ENCODE measurements around the gene EPB42.
"Not testable (repeated sequence)": the region's sequence is repeated elsewhere in the genome, so short reads cannot be mapped to it uniquely, and the experiment has no call there.

Gene EPB42

GRCh38 chr15:43183270-43183669, 37.5 kb downstream of the EPB42 start:
- no peak for TF ChIP-seq POLR2A (IDR thresholded peaks at IDR 0.05; ENCODE audit: extremely low read depth, insufficient read length)
- H3K4me3 ChIP-seq (ENCODE audit: low read depth, low read length) = no peak overlapping the region
- no peak for DNase-seq (ENCODE audit: low read depth)

- DNase-seq (ENCODE audit: low read depth); H3K4me3 ChIP-seq (ENCODE audit: low read depth, low read length): not testable (repeated sequence)
Measured at GRCh38 chr15:43177147-43177546, 43.7 kb downstream of the EPB42 start.

- DNase-seq (ENCODE audit: low read depth); H3K4me3 ChIP-seq (ENCODE audit: low read depth, low read length): not testable (repeated sequence)
Measured at GRCh38 chr15:43175656-43176309, 45.0 kb downstream of the EPB42 start.

- TF ChIP-seq MYC (IDR thresholded peaks at IDR 0.05; ENCODE audit: low read depth, low read length) (no peak), MAX (IDR thresholded peaks at IDR 0.05; ENCODE audit: low read depth, low read length) (no peak), POLR2A (IDR thresholded peaks at IDR 0.05; ENCODE audit: extremely low read depth, insufficient read length) (no peak), CTCF (IDR thresholded peaks at IDR 0.05; ENCODE audit: low read depth, low read length) (no peak)
- no peak overlapping the region for H3K4me3 ChIP-seq (ENCODE audit: low read depth, low read length)
- DNase-seq (ENCODE audit: low read depth) = no peak
Measured at GRCh38 chr15:43169888-43170287, 50.9 kb downstream of the EPB42 start.

GRCh38 chr15:43168192-43169107, 52.4 kb downstream of the EPB42 start:
- no peak overlapping the region for H3K4me3 ChIP-seq (ENCODE audit: low read depth, low read length)
- DNase-seq (ENCODE audit: low read depth) = no peak
- TF ChIP-seq POLR2A (IDR thresholded peaks at IDR 0.05; ENCODE audit: extremely low read depth, insufficient read length) = no peak
- no peak for TF ChIP-seq MYC (IDR thresholded peaks at IDR 0.05; ENCODE audit: low read depth, low read length)
- no peak for TF ChIP-seq CTCF (IDR thresholded peaks at IDR 0.05; ENCODE audit: low read depth, low read length)
- no peak for TF ChIP-seq MAX (IDR thresholded peaks at IDR 0.05; ENCODE audit: low read depth, low read length)

GRCh38 chr15:43167261-43167660, 53.6 kb downstream of the EPB42 start:
- not testable (repeated sequence) for DNase-seq (ENCODE audit: low read depth); H3K4me3 ChIP-seq (ENCODE audit: low read depth, low read length)

- no peak for TF ChIP-seq CTCF (IDR thresholded peaks at IDR 0.05; ENCODE audit: low read depth, low read length)
- no peak for TF ChIP-seq MYC (IDR thresholded peaks at IDR 0.05; ENCODE audit: low read depth, low read length)
- TF ChIP-seq POLR2A (IDR thresholded peaks at IDR 0.05; ENCODE audit: extremely low read depth, insufficient read length) = no peak
- no peak for TF ChIP-seq MAX (IDR thresholded peaks at IDR 0.05; ENCODE audit: low read depth, low read length)
- DNase-seq (ENCODE audit: low read depth) = no peak
- H3K4me3 ChIP-seq (ENCODE audit: low read depth, low read length) = no peak overlapping the region
Measured at GRCh38 chr15:43165801-43166325, 55.0 kb downstream of the EPB42 start.

GRCh38 chr15:43153269-43153668, 67.5 kb downstream of the EPB42 start:
- H3K4me3 ChIP-seq (ENCODE audit: low read depth, low read length) = no peak overlapping the region
- no peak for DNase-seq (ENCODE audit: low read depth)
- no peak for TF ChIP-seq MYC (IDR thresholded peaks at IDR 0.05; ENCODE audit: low read depth, low read length)
- TF ChIP-seq CTCF (IDR thresholded peaks at IDR 0.05; ENCODE audit: low read depth, low read length) = no peak
- TF ChIP-seq MAX (IDR thresholded peaks at IDR 0.05; ENCODE audit: low read depth, low read length) = no peak
- TF ChIP-seq POLR2A (IDR thresholded peaks at IDR 0.05; ENCODE audit: extremely low read depth, insufficient read length) = no peak
